HepG2 (cell line): Measurements from ENCODE around the gene ESPNL. TPM values are rescaled to one million over a fixed set of nuclear protein-coding genes. Genes with fewer than 3 reads are reported as not detected.

ENCODE experiments used
- CHD2 ChIP-seq: IDR thresholded peaks from 2 replicates; pipeline ENCODE4 v1.6.1; 2011; ENCODE audit warnings: low read depth, low read length, improper control_type of control experiment
- HDAC1 ChIP-seq: sonication (generic); formaldehyde crosslinking; IDR thresholded peaks from 2 replicates; pipeline ENCODE4 v1.5.1; 2020; ENCODE audit warnings: mild to moderate bottlenecking, missing genetic modification reagents
- HNF4A ChIP-seq: sonication (generic); formaldehyde crosslinking; IDR thresholded peaks from 2 replicates; pipeline ENCODE4 v1.4.0; 2020; ENCODE audit warnings: missing genetic modification reagents
- MIER2 ChIP-seq: IDR thresholded peaks from 2 replicates; pipeline ENCODE4 v1.6.1; 2016; ENCODE audit warnings: missing biosample characterization, missing genetic modification reagents
- NCOR1 ChIP-seq: fragments of 200-600 bp; sonication (generic); IDR thresholded peaks from 2 replicates; pipeline ENCODE4 v1.7.0; 2017; ENCODE audit warnings: antibody characterized with exemption, low read length, borderline replicate concordance
- NFE2 ChIP-seq: sonication (generic); formaldehyde crosslinking; IDR thresholded peaks from 2 replicates; pipeline ENCODE4 v1.4.0; 2020; ENCODE audit warnings: missing genetic modification reagents
- PAXIP1 ChIP-seq: sonication (generic); formaldehyde crosslinking; conservative IDR thresholded peaks from 2 replicates; pipeline ENCODE4 v1.4.0; 2020; ENCODE audit warnings: mild to moderate bottlenecking, missing genetic modification reagents, moderate library complexity
- PHF20 ChIP-seq: sonication (generic); formaldehyde crosslinking; IDR thresholded peaks from 2 replicates; pipeline ENCODE4 v1.5.0; 2020; ENCODE audit warnings: mild to moderate bottlenecking, missing genetic modification reagents
- PHF21A ChIP-seq: sonication (generic); formaldehyde crosslinking; IDR thresholded peaks from 2 replicates; pipeline ENCODE4 v1.5.0; 2020; ENCODE audit warnings: mild to moderate bottlenecking, missing genetic modification reagents
- PITX1 ChIP-seq: sonication (generic); formaldehyde crosslinking; IDR thresholded peaks from 2 replicates; pipeline ENCODE4 v1.5.1; 2020; ENCODE audit warnings: mild to moderate bottlenecking, missing genetic modification reagents
- SIX4 ChIP-seq: sonication (generic); formaldehyde crosslinking; IDR thresholded peaks from 2 replicates; pipeline ENCODE4 v1.4.0; 2020; ENCODE audit warnings: missing genetic modification reagents
- SOX13 ChIP-seq, 3 experiments: fragments of 450-650 bp in 1 of 3; sonication (generic) in 1 of 3; formaldehyde crosslinking in 1 of 3; IDR thresholded peaks in 2 of 3; conservative IDR thresholded peaks in 1 of 3; 2 replicates each; pipeline versions ENCODE4 v1.5.0 to v1.6.1; 2016 to 2020; ENCODE audit warnings: antibody characterized with exemption in 1 of 3, mild to moderate bottlenecking in 1 of 3, missing compliant biosample characterization in 1 of 3, missing genetic modification reagents in 1 of 3, moderate library complexity in 1 of 3
- SP2 ChIP-seq: sonication (generic); formaldehyde crosslinking; IDR thresholded peaks from 2 replicates; pipeline ENCODE4 v1.5.1; 2020; ENCODE audit warnings: mild to moderate bottlenecking, missing genetic modification reagents
- TBL1XR1 ChIP-seq: fragments of 150-350 bp; IDR thresholded peaks from 2 replicates; pipeline ENCODE4 v1.6.1; 2014; ENCODE audit warnings: borderline replicate concordance, low read length; ENCODE audit not compliant: partially characterized antibody
- THAP7 ChIP-seq: sonication (generic); formaldehyde crosslinking; IDR thresholded peaks from 2 replicates; pipeline ENCODE4 v1.8.1; 2023; ENCODE audit warnings: mild to moderate bottlenecking, missing genetic modification reagents
- UBTF ChIP-seq: sonication (generic); formaldehyde crosslinking; IDR thresholded peaks from 2 replicates; pipeline ENCODE4 v1.4.0; 2020; ENCODE audit warnings: mild to moderate bottlenecking, missing genetic modification reagents
- ZFP41 ChIP-seq: sonication (generic); formaldehyde crosslinking; IDR thresholded peaks from 2 replicates; pipeline ENCODE4 v1.4.0; 2020; ENCODE audit warnings: mild to moderate bottlenecking, missing genetic modification reagents, borderline replicate concordance
- ZHX1 ChIP-seq: sonication (generic); formaldehyde crosslinking; IDR thresholded peaks from 2 replicates; pipeline ENCODE4 v1.8.1; 2022; ENCODE audit warnings: low read depth, mild to moderate bottlenecking, missing genetic modification reagents
- ZNF230 ChIP-seq: sonication (generic); formaldehyde crosslinking; IDR thresholded peaks from 2 replicates; pipeline ENCODE4 v1.4.0; 2020; ENCODE audit warnings: mild to moderate bottlenecking, missing genetic modification reagents
- ZNF484 ChIP-seq: sonication (generic); formaldehyde crosslinking; IDR thresholded peaks from 2 replicates; pipeline ENCODE4 v1.5.1; 2020; ENCODE audit warnings: mild to moderate bottlenecking, low read depth, missing genetic modification reagents, borderline replicate concordance
- polyA plus RNA-seq, 8 experiments: library from polyadenylated mRNA; depleted of rRNA in 3 of 8; stranded (reverse) in 7 of 8; unstranded in 1 of 8; fragments of >200 nt; fragmentation: Illumina TruSeq in 4 of 8; extraction: Trizol in 4 of 8; gene quantifications; 2 replicates each; pipeline versions ENCODE4 v1.2.1 to v1.2.3, GENCODE V29; 2011 to 2016; ENCODE audit warnings: low read depth in 4 of 8, missing spikeins in 1 of 8, mixed read lengths in 1 of 8; ENCODE audit not compliant: insufficient read depth in 1 of 8
- total RNA-seq, 5 experiments: library from RNA; depleted of rRNA; stranded (reverse); fragments of >200 nt; fragmentation: Illumina TruSeq; extraction: Trizol; gene quantifications; 2 replicates each; pipeline ENCODE4 v1.2.3, GENCODE V29; 2016; ENCODE audit warnings: low read depth in 1 of 5

ESPNL gene
- total and polyA plus RNA-seq, 2 of the 13 experiments (the other 11 are each of a cell fraction or from before 2014, with no cell fraction given), result 0.45 to 0.80 TPM

GRCh38 chr2:238063414-238064189, 36.5 kb upstream of the ESPNL start (continued):
- TF ChIP-seq ZFP41 (CRISPR knock-in tag), result no peak
- no peak for TF ChIP-seq ZHX1 (CRISPR knock-in tag)
- TF ChIP-seq CHD2, result no peak
- TF ChIP-seq PHF20 (CRISPR knock-in tag), result no peak
- no peak for TF ChIP-seq SIX4
- no peak for TF ChIP-seq SP2 (CRISPR knock-in tag)
- no peak for TF ChIP-seq NFE2
- TF ChIP-seq ZNF230 (CRISPR knock-in tag), result no peak
- TF ChIP-seq THAP7 (CRISPR knock-in tag), result no peak
- peak; percentile 70 for TF ChIP-seq PAXIP1 (CRISPR knock-in tag)
- no peak for TF ChIP-seq SOX13 (IDR thresholded peaks at IDR 0.05)
- peak in 1 of 2 experiments; percentile 44; a peak in 1 of 4 replicates for TF ChIP-seq SOX13 (CRISPR knock-in tag; conservative IDR thresholded peaks at IDR 0.05 in 1 of 2, IDR thresholded peaks at IDR 0.05 in 1 of 2)
- TF ChIP-seq HDAC1 (CRISPR knock-in tag), result peak; percentile 54
- TF ChIP-seq PHF21A (CRISPR knock-in tag), result no peak; the same call in 1 of the 2 replicates
- TF ChIP-seq TBL1XR1, result no peak
- TF ChIP-seq UBTF (CRISPR knock-in tag), result peak; percentile 27; the same call in 1 of the 2 replicates
- TF ChIP-seq NCOR1, result peak; percentile 80
- no peak for TF ChIP-seq ZNF484 (CRISPR knock-in tag)
- peak; percentile 18; the same call in 1 of the 2 replicates for TF ChIP-seq MIER2 (CRISPR knock-in tag)
- no peak for TF ChIP-seq PITX1
- peak; percentile 94 for TF ChIP-seq HNF4A (CRISPR knock-in tag)
